ENCODE results near the gene KLF1.
"Not testable (repeated sequence)": the region's sequence is repeated elsewhere in the genome, so short reads cannot be mapped to it uniquely, and the experiment has no call there.

KLF1 gene

GRCh38 chr19:12890787-12891552 lies 4.0 kb upstream of the KLF1 start, which contains the start of gene GCDH:
Gene GCDH, plus strand, starts transcription at chr19:12891160. Its CDS starts 145 bp downstream, at chr19:12891305.
- peak; percentile 73 for DNase-seq (ENCODE audit: low read depth)

DNA sequence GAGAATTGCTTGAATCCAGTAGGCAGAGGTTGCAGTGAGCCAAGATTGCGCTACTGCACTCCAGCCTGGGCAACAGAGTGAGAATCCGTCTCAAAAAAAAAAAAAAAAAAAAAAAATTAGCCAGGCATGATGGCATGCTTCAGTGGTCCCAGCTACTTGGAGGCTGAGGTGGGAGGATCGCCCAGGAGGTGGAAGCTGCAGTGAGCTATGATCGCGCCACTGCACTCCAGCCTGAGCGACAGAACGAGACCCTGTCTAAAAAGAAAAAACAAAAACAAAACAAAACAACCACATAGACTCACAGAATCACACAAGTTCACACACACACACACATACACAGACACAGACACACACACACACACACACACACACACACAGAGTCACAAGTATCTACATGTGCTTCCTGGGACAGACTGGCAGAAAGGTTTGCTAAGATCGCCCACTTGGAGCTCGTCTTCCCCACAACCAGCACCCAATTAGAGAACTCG lies 3.3 kb upstream of the KLF1 start:
- DNase-seq (ENCODE audit: low read depth) = not testable (repeated sequence)

DNA sequence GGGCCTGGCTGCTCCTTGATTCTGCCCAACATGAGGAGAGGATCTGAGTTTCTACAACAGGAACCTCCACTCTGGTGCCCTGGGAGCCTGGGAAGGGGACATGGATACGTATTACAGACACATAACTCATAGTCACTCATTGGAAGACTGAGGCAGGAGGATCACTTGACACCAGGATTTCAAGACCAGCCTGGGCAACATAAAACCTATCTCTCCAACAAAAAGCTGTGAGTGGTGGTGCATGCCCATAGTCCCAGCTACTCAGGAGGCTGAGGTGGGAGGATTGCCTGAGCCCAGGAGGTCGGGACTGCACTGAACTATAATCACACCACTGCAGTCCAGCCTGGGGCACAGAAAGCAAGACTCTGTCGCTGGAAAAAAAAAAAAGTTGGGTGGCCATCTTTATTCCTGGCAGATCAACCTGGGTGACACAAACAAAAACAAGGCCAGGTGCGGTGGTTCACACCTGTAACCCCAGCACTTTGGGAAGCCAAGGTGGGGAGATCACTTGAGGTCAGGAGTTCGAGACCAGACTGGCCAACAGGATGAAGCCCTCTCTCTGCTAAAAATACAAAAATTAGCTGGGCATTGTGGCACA lies 1.1 kb upstream of the KLF1 start:
- no peak for DNase-seq (ENCODE audit: low read depth)

DNA sequence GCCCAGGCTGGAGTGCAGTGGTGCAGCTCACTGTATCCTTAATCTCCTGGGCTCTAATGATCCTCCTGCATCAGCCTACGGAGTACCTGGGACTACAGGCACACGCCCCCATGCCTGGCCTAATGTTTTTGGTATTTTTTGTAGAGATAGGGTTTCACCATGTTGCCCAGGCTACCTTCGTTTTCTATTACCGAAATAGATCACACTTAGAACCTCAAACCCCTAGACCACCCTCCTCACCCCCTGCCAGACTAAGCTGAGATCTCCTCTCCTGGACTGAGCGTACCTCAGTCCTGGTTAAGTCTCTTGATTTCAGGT lies 391 bp downstream of the KLF1 start:
- no peak for DNase-seq (ENCODE audit: low read depth)

- no peak for DNase-seq (ENCODE audit: low read depth)
These were observed 1.0 kb downstream of the KLF1 start for GRCh38 chr19:12885749-12886650.

GRCh38 chr19:12884926-12885748 lies 1.9 kb downstream of the KLF1 start:
- peak; percentile 69 for DNase-seq (ENCODE audit: low read depth)

- DNase-seq (ENCODE audit: low read depth) = no peak
These were observed 2.4 kb downstream of the KLF1 start for GRCh38 chr19:12884627-12884925.

DNA sequence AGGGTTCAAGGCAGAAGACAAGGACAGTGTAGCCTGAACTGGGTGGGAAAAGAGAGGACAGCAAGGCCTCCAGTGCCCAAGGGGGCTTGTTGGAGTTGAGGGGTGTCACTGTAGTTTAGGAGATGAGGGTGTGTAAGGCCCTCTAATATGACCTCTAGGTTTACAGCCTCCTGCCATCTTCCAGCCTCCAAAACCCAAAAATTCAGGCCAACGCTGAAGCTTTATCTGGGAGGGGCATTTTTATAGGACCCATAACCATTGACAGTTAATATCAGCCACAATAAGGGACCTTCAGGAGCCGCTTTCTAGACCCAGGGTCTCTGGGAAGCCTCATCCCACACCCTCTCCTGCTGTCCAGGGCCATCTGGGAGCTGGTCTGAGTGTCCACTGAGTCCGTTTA lies 2.8 kb downstream of the KLF1 start:
- no peak for DNase-seq (ENCODE audit: low read depth)

GRCh38 chr19:12882589-12882988 lies 4.4 kb downstream of the KLF1 start:
- no peak for DNase-seq (ENCODE audit: low read depth)

DNA sequence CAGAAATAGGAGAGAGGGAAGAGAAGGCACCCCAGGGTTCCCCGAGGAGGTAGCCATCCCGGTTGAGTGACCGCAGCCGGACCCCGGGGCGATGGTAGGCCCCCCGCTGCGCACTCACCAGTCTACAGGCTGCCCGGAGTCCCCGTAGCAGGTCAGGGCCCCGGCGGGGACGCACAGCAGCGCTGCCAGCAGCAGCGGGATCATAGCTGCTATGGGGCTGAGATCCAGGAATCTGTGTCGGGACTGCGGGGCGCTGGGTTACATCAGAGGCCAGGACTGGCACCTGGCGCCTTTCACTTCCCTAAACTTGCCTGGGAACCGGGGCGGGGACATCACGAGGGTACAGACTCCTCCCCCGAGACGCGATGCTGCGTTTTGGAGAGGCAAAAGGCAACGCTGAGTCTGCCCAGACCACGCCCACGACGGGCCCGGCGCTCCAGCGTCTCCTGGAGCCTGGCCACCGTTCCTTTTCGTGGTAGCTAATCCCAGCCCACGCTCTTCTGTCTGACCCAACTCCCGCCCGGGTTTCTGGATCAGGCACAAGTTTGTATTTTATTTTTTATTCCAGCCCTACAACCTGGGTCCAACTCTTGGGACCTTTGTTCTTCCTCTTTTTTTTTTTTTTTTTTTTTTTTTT lies 5.7 kb downstream of the KLF1 start, which contains the start of gene DNASE2:
Gene DNASE2 (minus strand): TSS at position 278 of the 637 bp plus-strand sequence. CDS start 74 bp downstream, at position 204.
- DNase-seq (ENCODE audit: low read depth) = peak; percentile 73

GRCh38 chr19:12880551-12881171 lies 6.3 kb downstream of the KLF1 start:
- DNase-seq (ENCODE audit: low read depth) = no peak

- DNase-seq (ENCODE audit: low read depth) = no peak
These were observed 11.9 kb downstream of the KLF1 start for GRCh38 chr19:12875086-12875485.

GRCh38 chr19:12873891-12874745 lies 12.9 kb downstream of the KLF1 start:
- DNase-seq (ENCODE audit: low read depth) = no peak

- DNase-seq (ENCODE audit: low read depth) = no peak
These were observed 13.8 kb downstream of the KLF1 start for GRCh38 chr19:12872941-12873890.

DNA sequence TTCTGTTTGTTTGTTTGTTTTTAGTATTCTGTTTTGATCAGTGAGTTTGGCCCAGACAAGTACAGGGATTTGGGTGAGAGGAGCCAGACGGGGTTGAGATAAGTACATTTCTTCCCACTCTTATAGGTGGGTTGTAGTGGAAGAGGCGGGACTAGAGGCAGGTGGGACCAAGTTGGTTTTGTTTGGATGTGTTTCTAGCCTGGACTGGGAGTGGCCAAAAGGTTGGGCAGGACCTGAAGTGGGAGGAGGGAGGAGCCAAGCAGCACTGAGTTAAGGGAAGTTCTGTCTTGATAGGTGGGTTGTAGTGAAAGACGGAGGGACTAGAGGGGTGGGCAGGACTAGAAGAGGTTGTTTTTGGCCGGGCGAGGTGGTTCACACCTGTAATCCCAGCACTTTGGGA lies 14.7 kb downstream of the KLF1 start:
- DNase-seq (ENCODE audit: low read depth) = no peak

DNA sequence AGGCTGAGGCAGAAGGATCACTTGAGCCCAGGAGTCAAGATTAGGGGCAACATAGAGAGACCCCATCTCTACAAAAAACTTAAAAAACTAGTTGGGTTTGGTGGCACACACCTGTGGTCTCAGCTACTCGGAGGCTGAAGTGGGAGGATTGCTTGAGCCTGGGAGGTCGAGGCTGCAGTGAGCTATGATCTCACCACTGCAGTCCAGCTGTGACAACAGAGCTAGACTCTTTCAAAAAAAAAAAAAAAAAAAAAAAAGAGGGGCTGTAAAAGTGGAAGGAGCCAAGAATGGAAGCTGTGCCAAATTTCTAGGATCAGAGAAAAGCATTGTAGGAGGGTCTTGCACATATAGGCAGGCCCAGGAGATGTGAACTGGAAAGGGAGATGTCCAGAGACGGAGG lies 15.3 kb downstream of the KLF1 start:
- no peak for DNase-seq (ENCODE audit: low read depth)

DNA sequence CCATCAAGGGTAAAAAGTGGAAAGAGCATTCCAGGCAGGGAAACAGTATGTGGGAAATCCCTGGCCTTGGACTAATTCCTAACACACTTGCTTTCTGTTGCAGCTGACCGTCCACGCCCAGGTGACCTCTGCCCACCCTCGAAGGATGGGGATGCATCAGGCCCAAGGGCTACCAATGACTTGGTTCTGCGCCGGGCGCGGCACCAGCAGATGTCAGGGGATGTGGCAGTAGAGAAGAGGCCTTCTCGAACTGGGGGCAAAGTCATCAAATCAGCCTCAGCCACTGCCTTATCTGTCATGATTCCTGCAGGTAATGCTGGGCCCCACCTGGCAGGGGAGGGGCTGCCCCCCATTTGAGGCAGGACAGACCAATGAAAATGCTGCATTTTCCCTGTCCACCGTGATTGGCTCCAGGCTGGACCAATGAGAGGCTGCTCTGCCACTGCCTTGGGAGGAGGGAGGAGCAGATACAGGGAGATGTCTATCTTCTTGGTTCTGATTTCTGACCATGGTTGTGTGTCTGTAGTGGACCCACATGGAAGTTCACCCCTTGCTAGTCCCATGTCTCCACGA lies 18.4 kb downstream of the KLF1 start:
- no peak for DNase-seq (ENCODE audit: low read depth)
